D721Med (cell line): Measurements from ENCODE around the gene NISCH.

Source experiments
- DNase-seq: peaks from one replicate; pipeline ENCODE4 v3.0.0; 2011; ENCODE audit warnings: low spot score; ENCODE audit not compliant: insufficient read length
- FAIRE-seq: peaks from 2 replicates; lab custom pipeline; 2011; peaks lifted over from hg19 to GRCh38; lab: Jason Lieb, UNC
- CTCF ChIP-seq: IDR thresholded peaks from 2 replicates; pipeline ENCODE4 v1.5.1; 2012; ENCODE audit warnings: mild to moderate bottlenecking, control low read depth; ENCODE audit not compliant: insufficient read depth; ENCODE audit errors: missing control alignments

Gene NISCH

GRCh38 chr3:52527039-52527731, 71.8 kb downstream of the NISCH start:
- FAIRE-seq = no peak
- peak; percentile 13 for DNase-seq
- no peak for TF ChIP-seq CTCF

- DNase-seq (peak; percentile 16), FAIRE-seq (no peak)
- TF ChIP-seq CTCF = no peak
These were observed 72.6 kb downstream of the NISCH start for GRCh38 chr3:52527732-52528585.

- FAIRE-seq (no peak), DNase-seq (no peak)
- TF ChIP-seq CTCF = no peak
These were observed 73.4 kb downstream of the NISCH start for GRCh38 chr3:52528586-52529375.

- no peak for TF ChIP-seq CTCF
- FAIRE-seq (no peak), DNase-seq (no peak)
These were observed 74.3 kb downstream of the NISCH start for GRCh38 chr3:52529376-52530333.

GRCh38 chr3:52530918-52531826, 75.8 kb downstream of the NISCH start:
- peak; percentile 12 for DNase-seq

More at GRCh38 chr3:52530918-52531826, 75.8 kb downstream of the NISCH start:
- FAIRE-seq = no peak
- no peak for TF ChIP-seq CTCF
